K562 (cell line): Measurements from ENCODE around the gene SLC39A5. TPM values are rescaled to one million over a fixed set of nuclear protein-coding genes. Genes with fewer than 3 reads are reported as not detected.

ENCODE experiments used
- CREM ChIP-seq: IDR thresholded peaks from 2 replicates; pipeline ENCODE4 v1.6.1; 2014; ENCODE audit warnings: antibody characterized with exemption, low read depth
- DMBX1 ChIP-seq: fragments of 250-450 bp; sonication (Bioruptor Pico); IDR thresholded peaks from 2 replicates; pipeline ENCODE4 v1.8.0; 2022; ENCODE audit warnings: inconsistent platforms, mild to moderate bottlenecking, moderate library complexity, borderline replicate concordance
- ERF ChIP-seq: fragments of 450-650 bp; formaldehyde crosslinking; IDR thresholded peaks from 2 replicates; pipeline ENCODE4 v1.4.0; 2020; ENCODE audit warnings: mild to moderate bottlenecking, mixed read lengths
- EWSR1 ChIP-seq: fragments of 450-650 bp; IDR thresholded peaks from 2 replicates; pipeline ENCODE4 v1.6.1; 2018; ENCODE audit warnings: borderline replicate concordance, mild to moderate bottlenecking, low read depth, moderate library complexity; ENCODE audit not compliant: partially characterized antibody
- GABPB1 ChIP-seq: sonication (generic); formaldehyde crosslinking; IDR thresholded peaks from 2 replicates; pipeline ENCODE4 v1.8.0; 2022; ENCODE audit warnings: mild to moderate bottlenecking, missing genetic modification reagents
- HMGN3 ChIP-seq: IDR thresholded peaks from 2 replicates; pipeline ENCODE4 v1.6.1; 2011; ENCODE audit warnings: borderline replicate concordance, low read depth, mild to moderate bottlenecking, mixed read lengths, low read length; ENCODE audit not compliant: insufficient read length; ENCODE audit errors: extremely low read depth
- KDM5B ChIP-seq: fragments of 200-600 bp; sonication (generic); IDR thresholded peaks from 2 replicates; pipeline ENCODE4 v1.6.1; 2012; ENCODE audit warnings: low read depth, mild to moderate bottlenecking, moderate library complexity, low read length, control low read depth, inconsistent platforms; ENCODE audit not compliant: insufficient replicate concordance
- MCM3 ChIP-seq: fragments of 450-650 bp; IDR thresholded peaks from 2 replicates; pipeline ENCODE4 v1.6.1; 2016
- MTA2 ChIP-seq: fragments of 450-650 bp; IDR thresholded peaks from 2 replicates; pipeline ENCODE4 v1.6.1; 2016; ENCODE audit warnings: low read depth
- NCOA6 ChIP-seq: fragments of 450-650 bp; IDR thresholded peaks from 2 replicates; pipeline ENCODE4 v1.6.1; 2017; ENCODE audit warnings: mild to moderate bottlenecking
- PHF20 ChIP-seq: fragments of 450-650 bp; IDR thresholded peaks from 2 replicates; pipeline ENCODE4 v1.6.1; 2018; ENCODE audit not compliant: partially characterized antibody
- PTRF ChIP-seq: fragments of 450-650 bp; IDR thresholded peaks from 2 replicates; pipeline ENCODE4 v1.6.1; 2016; ENCODE audit warnings: mild to moderate bottlenecking, missing genetic modification characterization, missing compliant biosample characterization
- RBBP5 ChIP-seq: fragments of 200-600 bp; sonication (generic); IDR thresholded peaks from 2 replicates; pipeline ENCODE4 v1.6.1; 2012; ENCODE audit warnings: borderline replicate concordance, mild to moderate bottlenecking, low read length, control low read depth, inconsistent platforms; ENCODE audit not compliant: insufficient read depth, poor library complexity, severe bottlenecking
- RBM22 ChIP-seq: fragments of 200-400 bp; formaldehyde crosslinking; IDR thresholded peaks from 2 replicates; pipeline ENCODE4 v1.6.1; 2018; ENCODE audit warnings: low read length, low read depth; ENCODE audit not compliant: poor library complexity, severe bottlenecking
- SP2 ChIP-seq: IDR thresholded peaks from 2 replicates; pipeline ENCODE4 v1.6.1; 2011; ENCODE audit warnings: mild to moderate bottlenecking, low read depth, low read length, moderate library complexity; ENCODE audit not compliant: poor library complexity, severe bottlenecking; ENCODE audit errors: extremely low read depth
- ZNF77 ChIP-seq: fragments of 250-450 bp; sonication (Bioruptor Pico); IDR thresholded peaks from 2 replicates; pipeline ENCODE4 v1.5.0; 2020
- polyA plus RNA-seq, 8 experiments: library from polyadenylated mRNA; depleted of rRNA in 4 of 8; stranded (reverse) in 5 of 8; unstranded in 3 of 8; fragments of >200 nt; fragmentation: Nextera tagmentation in 2 of 8; fragmentation: Illumina TruSeq in 1 of 8; extraction: Ambion mirVana in 2 of 8; extraction: Trizol in 1 of 8; gene quantifications; 2 replicates each; pipeline versions ENCODE4 v1.2.1 to v1.2.3, GENCODE V29; 2011 to 2014; ENCODE audit warnings: inconsistent platforms in 1 of 8, missing spikeins in 1 of 8
- total RNA-seq, 7 experiments: library from RNA; depleted of rRNA in 6 of 7; stranded (reverse); fragments of >200 nt in 6 of 7; fragmentation: Illumina TruSeq in 2 of 7; extraction: Trizol in 2 of 7; gene quantifications; 2 replicates each; pipeline versions ENCODE4 v1.2.1 to v1.2.3, GENCODE V29; 2011 to 2021; ENCODE audit warnings: low replicate concordance in 1 of 7
- TF ChIP-seq, protein P1 (sequence below): fragments of 200-800 bp; sonication (Bioruptor generic); IDR thresholded peaks from 2 replicates; pipeline ENCODE4 v1.6.1; 2017; ENCODE audit warnings: missing genetic modification characterization, missing compliant biosample characterization
- TF ChIP-seq, protein P2 (sequence below): fragments of 250-450 bp; sonication (Bioruptor Pico); IDR thresholded peaks from 2 replicates; pipeline ENCODE4 v1.5.0; 2020; ENCODE audit warnings: mild to moderate bottlenecking
- TF ChIP-seq, protein P3 (sequence below): fragments of 450-650 bp; IDR thresholded peaks from 2 replicates; pipeline ENCODE4 v1.6.1; 2016; ENCODE audit warnings: missing biosample characterization, missing genetic modification characterization
- TF ChIP-seq, protein P4 (sequence below): IDR thresholded peaks from 2 replicates; pipeline ENCODE4 v1.6.1; 2011; ENCODE audit warnings: borderline replicate concordance, low read depth, mild to moderate bottlenecking, moderate library complexity, low read length; ENCODE audit not compliant: insufficient read depth, poor library complexity, severe bottlenecking
- TF ChIP-seq, protein P5 (sequence below): fragments of 250-450 bp; sonication (Bioruptor Pico); IDR thresholded peaks from 2 replicates; pipeline ENCODE4 v1.5.0; 2021

Gene SLC39A5
- total and polyA plus RNA-seq, 9 of the 15 experiments (the other 6 are each of a cell fraction or from before 2014, with no cell fraction given) = 0.08 to 0.10 TPM; not detected in 7

DNA sequence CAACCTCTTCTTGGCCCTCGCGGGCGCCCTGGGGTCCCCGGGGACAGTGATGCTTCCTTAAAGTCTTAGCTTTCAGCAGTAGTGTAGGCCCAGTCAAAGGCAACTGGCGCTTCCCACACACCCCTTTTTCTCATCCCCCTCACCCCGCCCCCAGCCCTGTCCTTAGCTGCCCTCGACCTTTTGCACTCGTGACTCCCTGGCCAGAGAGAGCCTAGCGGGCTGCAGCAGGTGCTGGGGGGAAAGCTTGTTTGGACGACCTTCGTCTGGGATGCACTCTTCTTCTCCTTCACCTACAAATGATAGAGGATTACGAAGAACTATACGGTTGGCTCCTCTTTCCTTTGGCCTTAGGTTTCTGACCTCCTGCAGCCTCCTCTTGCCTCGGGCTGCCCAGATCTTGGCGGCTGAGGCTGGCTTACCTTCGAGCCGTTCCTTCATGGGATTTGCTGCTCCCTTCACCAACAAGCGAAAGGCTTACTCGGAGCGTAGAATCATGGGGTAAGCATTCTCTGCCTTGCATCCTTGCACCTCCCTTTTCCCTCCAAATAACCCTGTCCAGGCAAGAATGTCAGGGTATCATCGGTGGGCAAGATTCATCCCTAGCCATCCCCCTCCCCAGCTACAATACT, 37.7 kb downstream of the SLC39A5 start (continued):
- TF ChIP-seq PHF20 = no peak
- TF ChIP-seq GABPB1 (CRISPR knock-in tag) = no peak
- TF ChIP-seq RBM22 = no peak
- TF ChIP-seq MCM3 = no peak
- TF ChIP-seq EWSR1 = no peak
- TF ChIP-seq RBBP5 = no peak
- no peak for TF ChIP-seq CREM
- TF ChIP-seq HMGN3 = no peak
- TF ChIP-seq ZNF77 (CRISPR knock-in tag) = no peak
- no peak for TF ChIP-seq KDM5B
- no peak for TF ChIP-seq SP2
- no peak for TF ChIP-seq DMBX1
- 0 out of 2 replicates have a peak, but pooled peaks have one; percentile 2 for TF ChIP-seq PTRF (tag)
- TF ChIP-seq, protein P1, sequence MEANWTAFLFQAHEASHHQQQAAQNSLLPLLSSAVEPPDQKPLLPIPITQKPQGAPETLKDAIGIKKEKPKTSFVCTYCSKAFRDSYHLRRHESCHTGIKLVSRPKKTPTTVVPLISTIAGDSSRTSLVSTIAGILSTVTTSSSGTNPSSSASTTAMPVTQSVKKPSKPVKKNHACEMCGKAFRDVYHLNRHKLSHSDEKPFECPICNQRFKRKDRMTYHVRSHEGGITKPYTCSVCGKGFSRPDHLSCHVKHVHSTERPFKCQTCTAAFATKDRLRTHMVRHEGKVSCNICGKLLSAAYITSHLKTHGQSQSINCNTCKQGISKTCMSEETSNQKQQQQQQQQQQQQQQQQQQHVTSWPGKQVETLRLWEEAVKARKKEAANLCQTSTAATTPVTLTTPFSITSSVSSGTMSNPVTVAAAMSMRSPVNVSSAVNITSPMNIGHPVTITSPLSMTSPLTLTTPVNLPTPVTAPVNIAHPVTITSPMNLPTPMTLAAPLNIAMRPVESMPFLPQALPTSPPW (CRISPR knock-in tag) = peak; percentile 52; the same call in 1 of the 2 replicates
- TF ChIP-seq MTA2 = no peak
- no peak for TF ChIP-seq ERF (CRISPR knock-in tag)
- TF ChIP-seq NCOA6 = no peak
- TF ChIP-seq, protein P2, sequence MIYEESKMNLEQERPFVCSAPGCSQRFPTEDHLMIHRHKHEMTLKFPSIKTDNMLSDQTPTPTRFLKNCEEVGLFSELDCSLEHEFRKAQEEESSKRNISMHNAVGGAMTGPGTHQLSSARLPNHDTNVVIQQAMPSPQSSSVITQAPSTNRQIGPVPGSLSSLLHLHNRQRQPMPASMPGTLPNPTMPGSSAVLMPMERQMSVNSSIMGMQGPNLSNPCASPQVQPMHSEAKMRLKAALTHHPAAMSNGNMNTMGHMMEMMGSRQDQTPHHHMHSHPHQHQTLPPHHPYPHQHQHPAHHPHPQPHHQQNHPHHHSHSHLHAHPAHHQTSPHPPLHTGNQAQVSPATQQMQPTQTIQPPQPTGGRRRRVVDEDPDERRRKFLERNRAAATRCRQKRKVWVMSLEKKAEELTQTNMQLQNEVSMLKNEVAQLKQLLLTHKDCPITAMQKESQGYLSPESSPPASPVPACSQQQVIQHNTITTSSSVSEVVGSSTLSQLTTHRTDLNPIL (CRISPR knock-in tag) = no peak
- TF ChIP-seq, protein P3, sequence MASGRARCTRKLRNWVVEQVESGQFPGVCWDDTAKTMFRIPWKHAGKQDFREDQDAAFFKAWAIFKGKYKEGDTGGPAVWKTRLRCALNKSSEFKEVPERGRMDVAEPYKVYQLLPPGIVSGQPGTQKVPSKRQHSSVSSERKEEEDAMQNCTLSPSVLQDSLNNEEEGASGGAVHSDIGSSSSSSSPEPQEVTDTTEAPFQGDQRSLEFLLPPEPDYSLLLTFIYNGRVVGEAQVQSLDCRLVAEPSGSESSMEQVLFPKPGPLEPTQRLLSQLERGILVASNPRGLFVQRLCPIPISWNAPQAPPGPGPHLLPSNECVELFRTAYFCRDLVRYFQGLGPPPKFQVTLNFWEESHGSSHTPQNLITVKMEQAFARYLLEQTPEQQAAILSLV (tag) = no peak
- TF ChIP-seq, protein P4, sequence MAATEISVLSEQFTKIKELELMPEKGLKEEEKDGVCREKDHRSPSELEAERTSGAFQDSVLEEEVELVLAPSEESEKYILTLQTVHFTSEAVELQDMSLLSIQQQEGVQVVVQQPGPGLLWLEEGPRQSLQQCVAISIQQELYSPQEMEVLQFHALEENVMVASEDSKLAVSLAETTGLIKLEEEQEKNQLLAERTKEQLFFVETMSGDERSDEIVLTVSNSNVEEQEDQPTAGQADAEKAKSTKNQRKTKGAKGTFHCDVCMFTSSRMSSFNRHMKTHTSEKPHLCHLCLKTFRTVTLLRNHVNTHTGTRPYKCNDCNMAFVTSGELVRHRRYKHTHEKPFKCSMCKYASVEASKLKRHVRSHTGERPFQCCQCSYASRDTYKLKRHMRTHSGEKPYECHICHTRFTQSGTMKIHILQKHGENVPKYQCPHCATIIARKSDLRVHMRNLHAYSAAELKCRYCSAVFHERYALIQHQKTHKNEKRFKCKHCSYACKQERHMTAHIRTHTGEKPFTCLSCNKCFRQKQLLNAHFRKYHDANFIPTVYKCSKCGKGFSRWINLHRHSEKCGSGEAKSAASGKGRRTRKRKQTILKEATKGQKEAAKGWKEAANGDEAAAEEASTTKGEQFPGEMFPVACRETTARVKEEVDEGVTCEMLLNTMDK = no peak
- TF ChIP-seq, protein P5, sequence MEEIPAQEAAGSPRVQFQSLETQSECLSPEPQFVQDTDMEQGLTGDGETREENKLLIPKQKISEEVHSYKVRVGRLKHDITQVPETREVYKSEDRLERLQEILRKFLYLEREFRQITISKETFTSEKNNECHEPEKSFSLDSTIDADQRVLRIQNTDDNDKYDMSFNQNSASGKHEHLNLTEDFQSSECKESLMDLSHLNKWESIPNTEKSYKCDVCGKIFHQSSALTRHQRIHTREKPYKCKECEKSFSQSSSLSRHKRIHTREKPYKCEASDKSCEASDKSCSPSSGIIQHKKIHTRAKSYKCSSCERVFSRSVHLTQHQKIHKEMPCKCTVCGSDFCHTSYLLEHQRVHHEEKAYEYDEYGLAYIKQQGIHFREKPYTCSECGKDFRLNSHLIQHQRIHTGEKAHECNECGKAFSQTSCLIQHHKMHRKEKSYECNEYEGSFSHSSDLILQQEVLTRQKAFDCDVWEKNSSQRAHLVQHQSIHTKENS (CRISPR knock-in tag) = no peak
